Coronary artery (tissue), 2 donors: ENCODE data around the gene UGT1A9.

ENCODE experiments used
- DNase-seq: peaks from one replicate; pipeline ENCODE4 v3.0.0-alpha.2; 2017; ENCODE audit warnings: low spot score
- H3K27ac ChIP-seq, 2 donors: fragments of 200-600 bp; sonication (generic); one replicate each; pipeline ENCODE4 v1.5.1; 2016 to 2019
- H3K4me3 ChIP-seq: fragments of 200-600 bp; sonication (generic); 2 replicates; pipeline ENCODE4 v1.5.1; 2016; ENCODE audit warnings: mild to moderate bottlenecking, moderate library complexity
- TF ChIP-seq, protein P1 (sequence below): fragments of 200-600 bp; sonication (generic); IDR thresholded peaks from one replicate; pipeline ENCODE4 v1.5.1; 2019; ENCODE audit warnings: antibody characterized with exemption

UGT1A9 gene

GRCh38 chr2:233821709-233822100, 150.0 kb downstream of the UGT1A9 start:
- TF ChIP-seq, protein P1, sequence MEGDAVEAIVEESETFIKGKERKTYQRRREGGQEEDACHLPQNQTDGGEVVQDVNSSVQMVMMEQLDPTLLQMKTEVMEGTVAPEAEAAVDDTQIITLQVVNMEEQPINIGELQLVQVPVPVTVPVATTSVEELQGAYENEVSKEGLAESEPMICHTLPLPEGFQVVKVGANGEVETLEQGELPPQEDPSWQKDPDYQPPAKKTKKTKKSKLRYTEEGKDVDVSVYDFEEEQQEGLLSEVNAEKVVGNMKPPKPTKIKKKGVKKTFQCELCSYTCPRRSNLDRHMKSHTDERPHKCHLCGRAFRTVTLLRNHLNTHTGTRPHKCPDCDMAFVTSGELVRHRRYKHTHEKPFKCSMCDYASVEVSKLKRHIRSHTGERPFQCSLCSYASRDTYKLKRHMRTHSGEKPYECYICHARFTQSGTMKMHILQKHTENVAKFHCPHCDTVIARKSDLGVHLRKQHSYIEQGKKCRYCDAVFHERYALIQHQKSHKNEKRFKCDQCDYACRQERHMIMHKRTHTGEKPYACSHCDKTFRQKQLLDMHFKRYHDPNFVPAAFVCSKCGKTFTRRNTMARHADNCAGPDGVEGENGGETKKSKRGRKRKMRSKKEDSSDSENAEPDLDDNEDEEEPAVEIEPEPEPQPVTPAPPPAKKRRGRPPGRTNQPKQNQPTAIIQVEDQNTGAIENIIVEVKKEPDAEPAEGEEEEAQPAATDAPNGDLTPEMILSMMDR: no peak
- Histone ChIP-seq H3K4me3 (no peak overlapping the region), H3K27ac (no peak overlapping the region)
- no peak for DNase-seq

DNA sequence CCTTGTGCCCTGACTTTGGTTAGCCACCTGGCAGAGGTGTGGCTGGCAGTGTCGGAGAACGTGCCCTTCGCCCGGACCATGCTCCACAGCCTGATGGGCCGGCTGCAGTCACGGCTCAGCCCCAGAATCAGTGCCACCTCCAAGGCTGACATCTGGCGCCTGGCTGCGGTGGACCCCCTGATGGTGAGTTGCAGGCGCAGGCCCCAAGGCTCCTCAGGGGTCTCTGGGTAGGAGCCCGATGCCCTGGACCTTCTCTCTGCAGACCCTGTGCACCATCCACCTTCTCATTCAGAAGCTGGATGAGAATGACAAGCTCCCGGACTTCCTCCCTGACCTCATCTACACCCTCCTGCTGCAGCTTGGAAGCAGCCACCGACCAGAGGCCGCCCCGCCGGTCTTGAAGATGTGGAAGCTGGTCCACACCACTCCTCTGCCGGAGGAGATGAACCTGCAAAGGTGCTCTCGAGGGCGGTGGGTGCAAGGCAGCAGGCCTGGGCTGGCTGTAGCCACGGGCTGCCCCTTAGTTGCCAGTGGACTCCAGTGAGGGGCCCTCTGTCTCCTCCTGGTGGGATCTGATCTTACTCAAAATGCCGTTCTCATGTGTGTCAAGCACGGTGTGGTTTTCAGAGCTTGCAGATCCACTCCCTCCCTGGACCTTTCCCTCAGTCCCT, 150.5 kb downstream of the UGT1A9 start:
- no peak overlapping the region for H3K4me3 ChIP-seq
- peak; percentile 68 for DNase-seq
- TF ChIP-seq, protein P1: no peak
- no peak overlapping the region for H3K27ac ChIP-seq
